ENCODE results near the gene STK4.

GRCh38 chr20:44918761-44919160 is 47.6 kb upstream of the STK4 start:
- TF ChIP-seq POLR2A (IDR thresholded peaks at IDR 0.05; ENCODE audit: low read depth, low read length) (no peak), CTCF (IDR thresholded peaks at IDR 0.05; ENCODE audit: extremely low read depth in 1 of 2, insufficient read depth in 1 of 2, low read depth in 1 of 2, low read length in 2 of 2) (no peak), GATA2 (IDR thresholded peaks at IDR 0.05; ENCODE audit: insufficient read depth, insufficient read length, low read depth, low read length) (no peak)

Data from endothelial cell of umbilical vein (primary cell).